A549 (cell line): ENCODE results near the gene GAA.

Experiments
- BHLHE40 ChIP-seq: IDR thresholded peaks from 2 replicates; pipeline ENCODE4 v1.6.1; 2012; ENCODE audit warnings: low read depth, low read length, inconsistent platforms
- CTCF ChIP-seq: fragments of >200 bp; sonication (Bioruptor Twin); formaldehyde crosslinking; IDR thresholded peaks from 3 replicates; pipeline ENCODE4 v1.5.1; 2016
- JUN ChIP-seq, 2 experiments: fragments of >200 bp; sonication (Bioruptor Twin); formaldehyde crosslinking; IDR thresholded peaks; 2 replicates in 1 of 2; 3 replicates in 1 of 2; pipeline ENCODE4 v1.6.1; 2016 to 2017
- KDM1A ChIP-seq: fragments of 200-600 bp; sonication (generic); IDR thresholded peaks from 2 replicates; pipeline ENCODE4 v1.6.1; 2016; ENCODE audit warnings: low read depth, mild to moderate bottlenecking
- MAFK ChIP-seq: fragments of 450-650 bp; IDR thresholded peaks from 2 replicates; pipeline ENCODE4 v1.6.1; 2014; ENCODE audit not compliant: partially characterized antibody
- MAZ ChIP-seq: fragments of 150-350 bp; IDR thresholded peaks from 2 replicates; pipeline ENCODE4 v1.6.1; 2014; ENCODE audit warnings: antibody characterized with exemption, low read depth, low read length, borderline replicate concordance
- POLR2A ChIP-seq: IDR thresholded peaks from 2 replicates; pipeline ENCODE4 v1.6.1; 2012; ENCODE audit warnings: mild to moderate bottlenecking, low read length
- RAD21 ChIP-seq, 2 experiments: fragments of >200 bp in 1 of 2; sonication (Bioruptor Twin) in 1 of 2; formaldehyde crosslinking in 1 of 2; IDR thresholded peaks in 1 of 2; conservative IDR thresholded peaks in 1 of 2; 2 replicates in 1 of 2; 3 replicates in 1 of 2; pipeline ENCODE4 v1.6.1; 2012 to 2018; ENCODE audit warnings: inconsistent platforms in 1 of 2
- RNF2 ChIP-seq: fragments of 200-600 bp; sonication (generic); IDR thresholded peaks from 2 replicates; pipeline ENCODE4 v1.6.1; 2016; ENCODE audit warnings: low read depth, mild to moderate bottlenecking, antibody characterized with exemption, moderate library complexity, borderline replicate concordance
- TP53 ChIP-seq: fragments of 250-450 bp; sonication (Bioruptor Pico); IDR thresholded peaks from 2 replicates; pipeline ENCODE4 v1.5.0; 2021; ENCODE audit warnings: mild to moderate bottlenecking, moderate library complexity

GRCh38 chr17:80118601-80119270 lies 17.4 kb downstream of the GAA start:
- no peak for TF ChIP-seq TP53 (CRISPR knock-in tag)
- no peak for TF ChIP-seq POLR2A
- TF ChIP-seq JUN (IDR thresholded peaks at IDR 0.05) = no peak
- no peak for TF ChIP-seq MAFK
- TF ChIP-seq BHLHE40 = no peak
- no peak for TF ChIP-seq RNF2
- no peak for TF ChIP-seq RAD21 (conservative IDR thresholded peaks at IDR 0.05 in 1 of 2, IDR thresholded peaks at IDR 0.05 in 1 of 2)
- no peak for TF ChIP-seq CTCF
- no peak for TF ChIP-seq KDM1A
- no peak for TF ChIP-seq MAZ
